Measurements from ENCODE around the gene NHLH1. TPM values are rescaled to one million over a fixed set of nuclear protein-coding genes. Genes with fewer than 3 reads are reported as not detected.

NHLH1 gene
- total RNA-seq, 2 donors from 2014 or later: not detected

- Histone ChIP-seq H3K36me3 (no peaks in the 10 kb centered on the region), H3K9me3 (no peaks in the 10 kb centered on the region), H3K4me3 (no peak overlapping the region), H3K27me3 (no peaks in the 10 kb centered on the region), H3K4me1 (peaks cover 0 to under 1% of the 10 kb centered on the region in 2 donors), H3K27ac (no peak overlapping the region)
- DNase-seq (ENCODE audit: low spot score): peak; percentile 52
- TF ChIP-seq CTCF (IDR thresholded peaks at IDR 0.05): no peak
These were observed 27.8 kb downstream of the NHLH1 start for GRCh38 chr1:160394673-160395072.

- no peak overlapping the region for H3K4me3 ChIP-seq
- TF ChIP-seq CTCF (IDR thresholded peaks at IDR 0.05): no peak
- DNase-seq (ENCODE audit: low spot score): no peak
- peaks cover 0 to 26% of the 10 kb centered on the region in 2 donors for H3K4me1 ChIP-seq
- H3K9me3 ChIP-seq: no peaks in the 10 kb centered on the region
- no peak overlapping the region for H3K27ac ChIP-seq
- no peaks in the 10 kb centered on the region for H3K27me3 ChIP-seq
- H3K36me3 ChIP-seq: no peaks in the 10 kb centered on the region
These were observed 30.8 kb downstream of the NHLH1 start for GRCh38 chr1:160397651-160398050.

- Histone ChIP-seq H3K27ac (no peak overlapping the region), H3K27me3 (no peaks in the 10 kb centered on the region), H3K9me3 (no peaks in the 10 kb centered on the region), H3K4me1 (peaks cover 0 to 29% of the 10 kb centered on the region in 2 donors), H3K36me3 (no peaks in the 10 kb centered on the region), H3K4me3 (no peak overlapping the region)
- no peak for DNase-seq (ENCODE audit: low spot score)
- no peak for TF ChIP-seq CTCF (IDR thresholded peaks at IDR 0.05)
These were observed 32.0 kb downstream of the NHLH1 start for GRCh38 chr1:160398823-160399222.

GRCh38 chr1:160399544-160400222 is 32.8 kb downstream of the NHLH1 start:
- Histone ChIP-seq H3K4me1 (peaks cover 0 to 29% of the 10 kb centered on the region in 2 donors), H3K27me3 (no peaks in the 10 kb centered on the region), H3K9me3 (no peaks in the 10 kb centered on the region), H3K4me3 (peak overlapping the region; percentile 62 to 79), H3K36me3 (no peaks in the 10 kb centered on the region), H3K27ac (peak overlapping the region; percentile 71 to 75)
- peak; percentile 40 for DNase-seq (ENCODE audit: low spot score)
- TF ChIP-seq CTCF (IDR thresholded peaks at IDR 0.05): no peak

GRCh38 chr1:160400223-160400645 is 33.4 kb downstream of the NHLH1 start, which contains the start of gene VANGL2:
VANGL2 (plus strand) TSS chr1:160400564; CDS start chr1:160415838, 15,274 bp downstream.
- peak within 1 kb of the TSS; percentile 71 to 75 for H3K27ac ChIP-seq
- no peaks in the 10 kb centered on the region for H3K36me3 ChIP-seq
- TF ChIP-seq CTCF (IDR thresholded peaks at IDR 0.05): no peak
- peak; percentile 69 for DNase-seq (ENCODE audit: low spot score)
- H3K4me1 ChIP-seq: peaks cover 0 to 29% of the 10 kb centered on the region in 2 donors
- peak within 1 kb of the TSS; percentile 62 to 79 for H3K4me3 ChIP-seq
- H3K27me3 ChIP-seq: no peaks in the 10 kb centered on the region
- no peaks in the 10 kb centered on the region for H3K9me3 ChIP-seq

Measured in right atrium auricular region (tissue), 2 donors.